Kidney (tissue), 14 donors: ENCODE measurements around the gene CCDC92B. TPM values are rescaled to one million over a fixed set of nuclear protein-coding genes. Genes with fewer than 3 reads are reported as not detected.

Source experiments
- DNase-seq, 5 donors: peaks; one replicate each; pipeline ENCODE4 v3.0.0-alpha.2; 2013 to 2020
- FAIRE-seq: peaks from 2 replicates; lab custom pipeline; 2012; peaks lifted over from hg19 to GRCh38; lab: Jason Lieb, UNC
- H3K27ac ChIP-seq, 2 donors: one replicate each; pipeline ENCODE4 v1.7.0; 2013; ENCODE audit warnings: low read depth in 2 of 2, low read length in 2 of 2, inconsistent platforms in 1 of 2
- H3K27me3 ChIP-seq: one replicate; pipeline ENCODE4 v1.7.1; 2013; ENCODE audit warnings: low read length, inconsistent platforms; ENCODE audit not compliant: control insufficient read depth, insufficient read depth
- H3K36me3 ChIP-seq, 3 donors: one replicate each; pipeline versions ENCODE4 v1.7.0 to v1.7.1; 2013; ENCODE audit warnings: low read length in 3 of 3, control low read depth in 1 of 3, inconsistent platforms in 1 of 3; ENCODE audit not compliant: insufficient read depth in 3 of 3, control insufficient read depth in 2 of 3
- H3K4me1 ChIP-seq, 3 donors: one replicate each; pipeline versions ENCODE4 v1.7.0 to v1.7.1; 2013; ENCODE audit warnings: low read length in 3 of 3, inconsistent platforms in 1 of 3, low read depth in 1 of 3; ENCODE audit not compliant: control insufficient read depth in 2 of 3, insufficient read depth in 2 of 3
- H3K4me3 ChIP-seq, 3 donors: one replicate each; pipeline versions ENCODE4 v1.7.0 to v1.8.1; 2013; ENCODE audit warnings: low read length in 3 of 3, control low read depth in 1 of 3, inconsistent platforms in 1 of 3
- H3K9ac ChIP-seq, 3 donors: one replicate each; pipeline versions ENCODE4 v1.7.0 to v1.7.1; 2013; ENCODE audit warnings: low read length in 3 of 3, control low read depth in 1 of 3, inconsistent platforms in 1 of 3
- H3K9me3 ChIP-seq, 3 donors: one replicate each; pipeline versions ENCODE4 v1.7.0 to v1.7.1; 2013; ENCODE audit warnings: low read length in 3 of 3, control low read depth in 1 of 3, inconsistent platforms in 1 of 3; ENCODE audit not compliant: control insufficient read depth in 2 of 3, insufficient read depth in 1 of 3
- intact Hi-C: fragments of 100-400 bp; cut with DNase I; formaldehyde crosslinking; loops from one replicate; pipeline ENCODE4 v1.11.1; 2022
- polyA plus RNA-seq: library from polyadenylated mRNA; stranded (reverse); fragments of 350-450 nt; fragmentation: Illumina TruSeq; extraction: RNeasy Lipid Tissue Mini Kit (QIAGEN cat#74804); gene quantifications from one replicate; pipeline ENCODE4 v1.2.3, GENCODE V29; 2014; ENCODE audit warnings: low read depth, low replicate concordance; ENCODE audit not compliant: insufficient read depth
- total RNA-seq: library from RNA; stranded (reverse); fragmentation: NEBNext Ultra II Directional; extraction: Animal tissue kit (Norgen Biotek cat#: 25700); gene quantifications from one replicate; pipeline ENCODE4 v1.2.1, GENCODE V29; 2021
- TF ChIP-seq, protein P1 (sequence below): IDR thresholded peaks from 3 replicates; pipeline ENCODE4 v1.5.1; 2012; ENCODE audit warnings: mild to moderate bottlenecking, moderate library complexity, borderline replicate concordance; ENCODE audit not compliant: insufficient read depth; ENCODE audit errors: extremely low read depth
- donor health status: control.
- donor health status: control.
- donor health status: control.
- donor health status: control.
- donor health status: control.
- donor health status: DM: yes; HTN: yes; CAD: no.
- donor health status: Normal renal cell carcinoma (clear cell type).

Gene CCDC92B
- total and polyA plus RNA-seq, 2 donors from 2014 or later = 0.11 to 1.0 TPM

DNA sequence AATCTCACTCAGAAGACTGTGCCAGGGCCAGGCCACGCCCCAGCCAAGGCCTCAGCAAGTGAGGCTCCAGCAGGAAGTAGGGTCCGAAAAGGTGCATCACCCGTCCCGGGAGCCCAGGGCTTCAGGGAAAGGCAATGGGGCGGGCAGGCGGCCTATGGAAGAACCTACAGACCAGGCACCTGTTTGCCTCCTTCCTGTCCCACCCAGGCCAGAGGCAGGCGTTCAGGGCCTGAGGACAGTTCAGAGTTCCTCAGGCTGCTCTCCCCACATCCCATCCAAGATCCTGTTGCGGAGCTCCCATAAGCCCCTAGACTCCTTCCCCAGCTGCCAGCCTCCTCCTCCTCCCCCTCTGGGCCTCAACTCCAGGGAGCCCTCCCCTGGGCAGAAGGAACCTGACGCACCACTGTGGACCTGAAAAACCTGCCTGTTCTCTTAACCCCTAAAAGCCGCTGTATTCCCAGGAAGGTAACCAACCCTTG, 40.2 kb downstream of the CCDC92B start:
- peaks cover 0 to 53% (median 29%) of the 10 kb centered on the region in 3 donors for H3K4me1 ChIP-seq
- TF ChIP-seq, protein P1, sequence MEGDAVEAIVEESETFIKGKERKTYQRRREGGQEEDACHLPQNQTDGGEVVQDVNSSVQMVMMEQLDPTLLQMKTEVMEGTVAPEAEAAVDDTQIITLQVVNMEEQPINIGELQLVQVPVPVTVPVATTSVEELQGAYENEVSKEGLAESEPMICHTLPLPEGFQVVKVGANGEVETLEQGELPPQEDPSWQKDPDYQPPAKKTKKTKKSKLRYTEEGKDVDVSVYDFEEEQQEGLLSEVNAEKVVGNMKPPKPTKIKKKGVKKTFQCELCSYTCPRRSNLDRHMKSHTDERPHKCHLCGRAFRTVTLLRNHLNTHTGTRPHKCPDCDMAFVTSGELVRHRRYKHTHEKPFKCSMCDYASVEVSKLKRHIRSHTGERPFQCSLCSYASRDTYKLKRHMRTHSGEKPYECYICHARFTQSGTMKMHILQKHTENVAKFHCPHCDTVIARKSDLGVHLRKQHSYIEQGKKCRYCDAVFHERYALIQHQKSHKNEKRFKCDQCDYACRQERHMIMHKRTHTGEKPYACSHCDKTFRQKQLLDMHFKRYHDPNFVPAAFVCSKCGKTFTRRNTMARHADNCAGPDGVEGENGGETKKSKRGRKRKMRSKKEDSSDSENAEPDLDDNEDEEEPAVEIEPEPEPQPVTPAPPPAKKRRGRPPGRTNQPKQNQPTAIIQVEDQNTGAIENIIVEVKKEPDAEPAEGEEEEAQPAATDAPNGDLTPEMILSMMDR = no peak
- H3K27me3 ChIP-seq = no peaks in the 10 kb centered on the region
- peak overlapping the region in 2 of 3 donors; percentile 82 to 91 for H3K4me3 ChIP-seq
- H3K36me3 ChIP-seq = peaks cover 0 to under 1% (median 0%) of the 10 kb centered on the region in 3 donors
- peak overlapping the region in 1 of 3 donors; percentile 98 for H3K9ac ChIP-seq
- FAIRE-seq = no peak
- H3K27ac ChIP-seq = peak overlapping the region; percentile 85 to 94
- peak in 3 of 5 donors; percentile 32 to 84 (median 43) for DNase-seq
- no peaks in the 10 kb centered on the region for H3K9me3 ChIP-seq
- intact Hi-C loops = no loop called here

DNA sequence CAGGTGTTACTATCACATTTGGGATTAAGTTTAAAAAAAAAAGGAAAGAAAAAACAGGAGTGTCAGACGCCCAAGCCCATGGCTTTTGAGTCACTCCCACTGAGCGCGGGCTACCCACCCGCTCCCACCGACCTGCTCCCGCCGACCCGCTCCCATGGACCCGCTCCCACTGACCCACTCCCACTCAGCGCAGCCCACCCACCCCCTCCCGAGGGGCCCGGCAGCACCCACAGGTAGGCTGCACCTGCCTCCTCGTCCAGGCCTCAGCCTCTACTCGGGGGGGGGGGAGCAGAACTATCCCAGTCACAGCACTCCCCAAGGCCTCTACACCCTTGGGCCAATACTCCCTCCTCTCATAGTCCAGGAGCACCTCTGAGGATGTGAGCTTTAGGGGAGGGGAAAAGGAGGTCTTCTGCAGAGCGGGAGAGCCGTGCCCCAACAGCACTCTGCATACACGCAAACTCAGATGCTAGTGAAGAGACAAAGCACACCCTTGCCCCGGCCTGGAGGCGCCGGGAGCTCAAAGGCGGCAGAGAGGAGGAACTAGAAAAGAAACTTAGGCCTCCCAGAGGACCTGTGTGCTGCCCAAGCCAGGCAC, 40.8 kb downstream of the CCDC92B start:
- FAIRE-seq (no peak), DNase-seq (peak in 1 of 5 donors; percentile 78)

DNA sequence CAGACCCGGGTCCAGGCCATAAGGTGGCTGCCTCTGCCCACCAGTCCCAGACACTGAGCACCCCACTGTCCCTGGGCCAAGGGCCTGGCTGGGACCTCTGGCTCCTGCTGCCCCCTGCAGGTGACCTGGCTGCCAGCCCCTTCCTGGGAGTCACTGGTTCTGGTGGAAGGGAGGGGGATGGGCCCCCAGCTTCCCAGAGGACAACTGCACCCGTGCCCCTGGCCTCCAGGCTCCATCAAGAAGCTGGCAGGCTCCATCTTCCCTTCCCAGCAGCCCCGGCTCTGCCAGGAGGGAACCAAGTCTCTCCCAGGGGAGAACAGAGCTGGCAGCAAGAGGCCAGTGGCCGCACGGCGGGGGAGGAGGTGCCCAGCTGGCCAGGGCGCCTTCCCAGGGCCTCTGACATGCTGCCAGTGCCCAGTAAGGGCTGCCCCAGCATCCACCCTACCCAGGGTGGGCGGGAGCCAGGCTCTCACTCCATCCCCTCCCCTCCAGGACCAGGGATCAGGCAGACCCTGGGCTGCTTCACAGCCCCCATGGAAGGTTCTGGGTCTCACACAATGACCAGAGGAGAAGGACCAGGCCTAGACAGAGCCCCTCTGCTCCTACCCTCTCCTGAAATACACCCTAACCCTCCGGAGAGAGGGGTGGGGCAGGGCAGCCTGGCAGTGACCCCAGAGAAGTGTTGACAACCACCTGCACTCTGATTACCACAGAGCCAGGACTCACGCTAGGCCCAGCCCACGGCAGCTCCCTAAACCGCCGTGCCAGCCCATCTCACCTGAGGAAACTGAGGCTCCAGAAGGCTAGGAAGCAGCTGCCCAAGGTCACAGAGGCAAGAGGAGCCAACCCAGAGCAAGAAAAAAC, 41.5 kb downstream of the CCDC92B start:
- peaks cover 0 to 50% (median 23%) of the 10 kb centered on the region in 3 donors for H3K4me1 ChIP-seq
- H3K9me3 ChIP-seq = no peaks in the 10 kb centered on the region
- peak overlapping the region in 2 of 3 donors; percentile 18 to 51 for H3K9ac ChIP-seq
- peak overlapping the region in 1 of 3 donors; percentile 35 for H3K4me3 ChIP-seq
- TF ChIP-seq, protein P1 = peak; percentile 26
- no peak for FAIRE-seq
- intact Hi-C loops = no loop called here
- H3K36me3 ChIP-seq = peaks cover 0 to 9% (median 0%) of the 10 kb centered on the region in 3 donors
- H3K27me3 ChIP-seq = no peaks in the 10 kb centered on the region
- H3K27ac ChIP-seq = peak overlapping the region; percentile 41 to 55
- peak in 2 of 5 donors; percentile 31 to 76 for DNase-seq

More for the DNA sequence above, 40.8 kb downstream of the CCDC92B start:
- H3K36me3 ChIP-seq = peaks cover 0 to 6% (median 0%) of the 10 kb centered on the region in 3 donors
- peak overlapping the region in 1 of 3 donors; percentile 98 for H3K9ac ChIP-seq
- peak overlapping the region in 2 of 3 donors; percentile 19 to 91 for H3K4me3 ChIP-seq
- TF ChIP-seq, protein P1 = no peak
- intact Hi-C loops = no loop called here
- H3K27ac ChIP-seq = peak overlapping the region; percentile 85 to 94
- peaks cover 0 to 51% (median 25%) of the 10 kb centered on the region in 3 donors for H3K4me1 ChIP-seq
- no peaks in the 10 kb centered on the region for H3K9me3 ChIP-seq
- H3K27me3 ChIP-seq = no peaks in the 10 kb centered on the region
